GM19395 (cell line): Measurements from ENCODE around the gene RNF213.
"Not testable (repeated sequence)": the region's sequence is repeated elsewhere in the genome, so short reads cannot be mapped to it uniquely, and the experiment has no call there.

Experiments used
- ATAC-seq: cut with Tn5 transposase; IDR thresholded peaks from one replicate; pipeline ENCODE4 v1.9.1; 2021; ENCODE audit warnings: mild to moderate bottlenecking, moderate library complexity; ENCODE audit not compliant: unreplicated experiment

The RNF213 gene

GRCh38 chr17:80248894-80249710 is 11.6 kb upstream of the RNF213 start:
- ATAC-seq, result no peak

DNA sequence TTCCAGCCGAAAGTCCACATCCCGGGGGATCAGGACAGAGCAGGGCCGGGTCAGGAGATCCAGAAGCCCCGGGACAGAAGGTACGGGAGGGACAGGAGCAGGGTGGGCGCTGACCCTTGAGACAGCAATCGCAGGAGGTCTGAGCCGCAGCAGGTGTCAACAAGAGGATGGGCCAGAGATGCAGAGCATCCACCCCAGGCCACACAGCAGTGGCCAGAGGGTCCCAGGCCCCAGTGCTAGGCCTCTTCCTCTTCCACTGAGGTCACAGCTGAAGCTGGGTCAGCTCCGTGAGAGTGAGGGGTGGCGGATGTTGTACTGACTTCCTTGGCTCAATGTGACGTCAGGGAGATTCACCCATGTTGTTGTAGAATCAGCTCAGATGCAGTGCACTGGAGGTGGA is 8.7 kb upstream of the RNF213 start:
- no peak for ATAC-seq

DNA sequence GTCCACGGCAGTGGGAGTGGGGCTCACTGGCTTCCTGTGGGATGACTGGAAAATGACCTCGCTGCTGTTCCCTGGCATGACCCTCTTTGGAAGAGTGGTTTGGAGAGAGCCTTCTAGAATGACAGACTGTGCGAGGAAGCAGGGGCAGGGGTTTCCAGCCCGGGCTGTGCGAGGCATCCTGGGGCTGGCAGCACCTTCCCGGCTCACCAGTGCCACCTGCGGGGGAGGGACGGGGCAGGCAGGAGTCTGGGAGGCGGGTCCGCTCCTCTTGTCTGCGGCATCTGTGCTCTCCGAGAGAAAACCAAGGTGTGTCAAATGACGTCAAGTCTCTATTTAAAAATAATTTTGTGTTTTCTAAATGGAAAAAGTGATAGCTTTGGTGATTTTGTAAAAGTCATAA is 7.8 kb upstream of the RNF213 start:
- no peak for ATAC-seq

DNA sequence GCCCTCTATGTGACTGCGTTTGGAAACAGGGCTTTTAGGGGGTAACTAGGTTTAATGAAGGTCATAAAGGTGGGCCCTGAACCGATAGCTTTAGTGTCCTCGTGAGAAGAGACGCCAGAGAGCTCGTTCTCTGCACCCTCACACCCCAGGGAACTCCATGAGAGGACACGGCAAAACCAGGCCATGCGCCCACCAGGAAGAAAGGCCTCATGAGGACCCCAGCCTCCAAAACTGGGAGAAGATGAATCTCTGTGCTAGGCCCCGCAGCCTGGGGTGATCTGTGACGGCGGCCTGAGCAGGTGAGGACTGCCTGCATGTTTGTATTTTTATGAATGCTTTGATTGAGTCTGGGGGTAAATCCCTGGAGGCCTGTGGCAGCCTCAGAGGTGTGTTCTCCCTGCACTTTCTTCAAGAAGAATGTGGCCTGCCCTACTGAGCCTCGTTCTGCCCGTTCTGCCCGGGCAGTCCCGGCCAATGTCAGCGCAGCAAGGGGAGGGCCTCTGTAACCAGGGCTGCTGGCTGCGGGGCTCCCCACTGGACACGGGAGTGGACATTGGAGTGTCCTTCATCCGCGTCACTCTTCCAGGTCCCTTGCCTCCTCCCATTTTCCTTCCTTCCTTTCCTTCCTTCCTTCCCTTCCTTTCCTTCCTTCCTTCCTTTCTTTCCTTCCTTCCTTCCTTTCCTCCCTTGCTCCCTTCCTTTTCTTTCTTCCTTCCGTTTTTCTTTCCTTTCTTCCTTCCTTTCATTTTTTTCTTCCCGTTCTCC is 6.8 kb upstream of the RNF213 start:
- no peak for ATAC-seq

GRCh38 chr17:80254396-80255251 is 6.0 kb upstream of the RNF213 start:
- peak; percentile 53 for ATAC-seq

DNA sequence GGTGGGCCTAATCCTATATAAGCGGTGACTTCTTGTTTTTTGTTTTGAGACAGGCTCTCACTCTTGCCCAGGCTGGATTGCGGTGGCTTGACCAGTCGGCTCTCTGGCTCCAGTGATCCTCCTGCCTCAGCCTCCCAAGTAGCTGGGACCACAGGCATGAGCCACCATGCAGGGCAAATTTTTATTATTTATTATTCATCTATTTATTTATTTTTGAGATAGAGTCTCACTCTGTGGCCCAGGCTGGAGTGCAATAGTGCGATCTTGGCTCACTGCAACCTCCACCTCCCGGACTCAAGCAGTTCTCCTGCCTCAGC is 4.7 kb upstream of the RNF213 start:
- no peak for ATAC-seq

DNA sequence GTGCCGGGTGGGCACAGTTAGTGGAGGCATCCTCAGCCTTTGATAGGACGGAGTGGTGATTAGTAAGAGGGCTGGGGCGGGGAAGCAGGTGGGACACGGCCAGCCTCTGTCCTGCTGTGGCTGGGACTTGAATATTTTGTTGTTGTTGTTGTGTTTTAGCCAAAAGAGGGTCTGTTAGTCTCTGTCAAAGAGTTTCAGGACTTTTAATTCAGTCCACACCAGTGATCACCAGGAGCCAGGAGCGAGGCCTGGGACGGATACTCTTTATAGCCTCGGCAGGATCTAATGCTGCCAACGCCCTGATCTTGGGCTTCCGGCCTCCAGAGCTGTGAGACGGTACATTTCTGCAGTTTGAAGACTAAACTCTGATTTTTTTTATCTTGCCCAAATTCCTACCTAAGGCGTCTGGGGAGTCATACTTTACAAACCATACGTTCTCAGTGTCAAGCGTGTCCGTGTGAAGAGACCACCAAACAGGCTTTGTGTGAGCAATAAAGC is 2.9 kb upstream of the RNF213 start:
- no peak for ATAC-seq

GRCh38 chr17:80258296-80258695 is 2.4 kb upstream of the RNF213 start:
- ATAC-seq, result not testable (repeated sequence)

GRCh38 chr17:80259457-80260068 is 1.1 kb upstream of the RNF213 start:
- no peak for ATAC-seq

DNA sequence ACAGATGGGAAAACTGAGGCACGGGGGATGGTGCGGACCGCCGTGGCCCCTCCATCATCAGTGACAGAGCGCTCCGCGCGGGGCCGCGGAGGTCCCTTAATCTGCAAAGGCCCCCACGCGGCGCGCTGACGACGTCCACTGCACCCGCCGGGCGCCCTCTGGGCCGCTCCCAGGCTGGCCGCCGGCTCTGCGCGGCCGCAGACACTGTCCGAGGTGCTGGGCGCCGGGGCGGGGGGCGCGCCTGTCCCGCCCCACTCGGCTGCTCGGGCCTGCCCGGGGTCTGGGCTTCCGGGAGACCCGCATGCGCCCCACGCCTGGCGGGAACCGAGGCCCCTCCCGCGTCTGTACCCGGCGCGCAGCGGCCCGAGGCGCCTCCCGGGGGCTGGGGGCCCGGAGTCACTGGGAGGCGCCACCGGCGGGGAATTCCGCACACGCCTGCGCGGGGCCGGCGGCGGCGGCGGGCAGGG is 550 bp upstream of the RNF213 start:
- no peak for ATAC-seq

- ATAC-seq, result peak; percentile 1
Measured at GRCh38 chr17:80261159-80261894, 675 bp downstream of the RNF213 start.

DNA sequence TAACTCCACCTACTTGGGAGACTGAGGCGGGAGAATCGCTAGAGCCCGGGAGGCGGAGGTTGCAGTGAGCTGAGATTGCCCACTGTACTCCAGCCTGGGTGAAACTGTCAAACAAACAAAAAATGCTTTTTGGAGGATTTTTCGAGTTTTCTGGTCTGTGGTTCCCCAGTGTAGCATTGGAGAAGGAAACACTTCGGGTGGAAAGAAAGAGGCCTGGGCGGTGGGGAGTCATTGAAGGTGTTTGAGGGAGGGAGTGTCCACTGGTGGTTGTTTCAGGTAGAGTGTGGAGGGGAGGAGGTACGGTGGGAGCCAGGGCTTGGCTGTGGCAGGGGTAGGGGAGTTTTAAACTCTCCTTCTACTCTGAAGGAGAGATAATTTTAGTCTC is 1.2 kb downstream of the RNF213 start:
- no peak for ATAC-seq

GRCh38 chr17:80262291-80262690 is 1.6 kb downstream of the RNF213 start:
- no peak for ATAC-seq

GRCh38 chr17:80262775-80263244 is 2.2 kb downstream of the RNF213 start:
- no peak for ATAC-seq

DNA sequence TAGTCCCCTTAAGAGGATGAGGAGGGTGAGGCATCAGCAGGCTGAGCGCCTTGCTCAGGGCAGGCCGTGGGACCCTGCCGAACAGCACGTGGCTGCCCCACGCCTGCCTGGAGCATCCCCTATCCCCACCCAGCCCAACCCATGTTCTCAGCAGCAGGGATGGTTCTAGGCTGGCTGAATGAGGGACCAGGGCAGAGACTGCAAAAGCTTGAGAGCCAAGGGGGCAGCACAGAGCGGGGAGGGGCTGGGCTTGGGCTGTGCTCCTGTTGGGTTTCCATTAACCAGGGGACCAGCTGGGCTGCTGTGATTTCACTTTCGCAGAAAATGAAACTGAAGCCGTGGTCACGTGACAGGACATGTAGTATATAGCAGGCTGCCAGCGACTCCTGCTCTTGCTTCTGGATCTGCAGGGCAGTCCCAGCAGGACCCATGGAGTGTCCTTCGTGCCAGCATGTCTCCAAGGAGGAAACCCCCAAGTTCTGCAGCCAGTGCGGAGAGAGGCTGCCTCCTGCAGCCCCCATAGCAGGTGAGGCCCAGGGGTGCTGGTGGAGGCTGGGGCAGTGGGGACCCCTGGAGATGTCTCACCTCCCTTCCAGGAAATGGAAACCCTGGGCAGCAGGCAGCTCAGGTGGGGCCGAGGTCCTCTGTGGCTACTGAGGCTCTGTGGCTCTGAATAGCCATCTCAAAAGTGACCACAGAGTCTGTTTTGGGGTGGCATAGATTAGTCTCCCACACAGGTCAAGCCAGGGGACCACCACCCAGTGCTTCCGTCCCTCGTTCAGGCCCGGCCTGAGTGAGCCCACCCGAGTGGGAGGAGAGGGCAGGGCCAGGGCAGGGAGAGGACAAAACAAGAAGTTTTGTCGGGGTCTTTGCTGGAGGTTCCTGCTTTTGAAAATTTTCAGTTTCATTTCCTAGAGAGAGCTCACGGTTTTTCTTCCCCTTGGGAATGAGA is 2.9 kb downstream of the RNF213 start:
- peak; percentile 56 for ATAC-seq

GRCh38 chr17:80264205-80265075 is 3.8 kb downstream of the RNF213 start:
- ATAC-seq, result no peak

DNA sequence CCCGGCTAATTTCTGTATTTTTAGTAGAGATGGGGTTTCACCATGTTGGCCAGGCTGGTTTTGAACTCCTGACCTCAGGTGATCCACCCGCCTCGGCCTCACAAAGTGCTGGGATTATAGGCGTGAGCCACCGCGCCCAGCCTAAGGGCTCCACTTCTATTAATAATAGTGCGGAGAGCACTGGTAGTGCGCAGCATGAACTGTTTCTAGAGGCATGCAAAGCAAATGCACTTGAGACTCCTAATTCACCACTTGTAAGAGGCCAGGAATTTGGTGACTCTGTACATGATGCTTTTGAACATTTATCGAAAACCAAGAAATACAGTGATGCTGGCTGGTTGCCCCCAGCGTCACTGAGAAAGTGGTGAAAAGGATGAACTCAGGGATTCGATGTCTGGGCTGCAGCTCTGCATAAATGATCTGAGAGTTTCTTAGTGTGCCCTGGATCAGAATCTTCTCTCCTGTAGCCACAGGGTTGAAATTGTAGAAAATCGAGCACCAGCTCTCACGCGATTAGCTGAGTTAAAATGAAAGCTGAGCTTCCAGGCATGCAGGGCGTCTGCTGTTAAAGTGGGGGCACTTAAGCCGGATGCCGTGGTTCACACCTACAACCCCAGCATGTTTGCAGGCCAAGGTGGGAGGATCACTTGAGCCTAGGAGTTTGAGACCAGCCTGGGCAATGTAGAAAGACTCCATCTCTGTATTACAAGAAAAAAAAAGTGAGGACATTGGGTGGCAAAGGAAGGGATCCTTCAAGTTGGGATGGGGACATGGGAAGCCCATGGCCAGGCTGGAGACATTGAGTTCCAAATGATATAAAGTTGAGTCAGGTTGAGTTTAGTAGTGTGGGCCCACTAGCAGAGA is 4.8 kb downstream of the RNF213 start:
- ATAC-seq, result no peak
